GM18907 (cell line): ENCODE measurements around the gene PIK3C2B.
A peak's percentile ranks its signal among the peaks of the same experiment; 100 is the strongest.

Experiments used
- ATAC-seq: cut with Tn5 transposase; IDR thresholded peaks from one replicate; pipeline ENCODE4 v1.9.1; 2021; ENCODE audit warnings: mild to moderate bottlenecking, moderate library complexity; ENCODE audit not compliant: unreplicated experiment

PIK3C2B gene

DNA sequence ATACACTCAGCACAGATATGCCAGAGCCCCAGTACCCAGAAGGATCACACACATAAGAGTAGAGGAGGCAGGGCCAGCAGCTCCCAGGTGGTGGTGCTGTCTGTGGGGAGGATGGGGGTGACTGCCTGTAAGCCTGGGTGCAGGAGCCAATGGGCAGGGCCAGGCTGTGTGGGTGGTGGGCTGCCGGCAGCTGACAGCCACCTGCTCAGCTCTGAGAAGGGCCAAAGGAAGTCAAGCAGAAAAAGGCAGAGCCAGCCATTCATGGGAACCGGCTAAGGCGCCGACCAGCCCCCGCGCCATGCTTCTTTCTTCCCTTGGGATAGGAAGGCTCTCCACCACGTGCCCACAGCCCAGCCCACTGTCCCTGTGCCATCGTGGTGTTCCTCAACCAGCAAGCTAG is 14.1 kb downstream of the PIK3C2B start:
- peak; percentile 70 for ATAC-seq

- ATAC-seq, result no peak
Observed at GRCh38 chr1:204479387-204480136, 15.0 kb downstream of the PIK3C2B start.

- ATAC-seq, result no peak
Observed at GRCh38 chr1:204478921-204479320, 15.7 kb downstream of the PIK3C2B start.

DNA sequence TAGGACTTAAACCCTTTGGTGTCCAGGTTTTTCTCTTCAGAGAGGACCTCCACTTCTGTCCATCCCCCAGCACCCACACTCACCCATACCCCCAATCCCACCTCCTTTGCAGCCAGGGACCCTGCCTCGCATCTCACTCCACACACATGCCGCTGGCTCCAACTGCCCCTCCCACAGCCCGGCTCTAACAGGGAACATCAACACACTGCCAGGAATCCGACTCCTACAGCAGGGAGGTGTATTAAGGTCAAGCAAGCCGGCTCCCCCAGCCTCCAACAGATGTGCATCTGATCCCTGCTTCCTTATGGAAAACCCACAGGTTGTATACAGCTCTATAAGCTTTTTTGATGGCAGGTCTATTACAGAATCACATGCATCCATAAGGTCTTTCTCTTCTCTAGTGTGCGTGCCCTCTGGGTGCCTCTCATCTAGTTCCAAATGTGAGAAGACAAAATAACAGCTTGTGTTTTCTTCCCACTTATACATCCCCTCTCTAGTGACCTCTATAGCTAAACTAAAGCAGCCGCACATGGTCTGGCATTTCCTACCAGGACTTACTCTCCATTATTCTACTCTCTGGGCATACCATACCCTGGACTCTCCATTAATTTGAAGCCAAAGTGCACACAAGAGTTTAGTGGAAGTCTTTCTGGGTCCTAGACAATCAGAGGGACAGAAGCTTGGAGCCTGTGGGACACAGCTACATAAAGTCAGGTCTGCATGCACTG is 16.3 kb downstream of the PIK3C2B start:
- no peak for ATAC-seq

GRCh38 chr1:204477036-204477740 is 17.4 kb downstream of the PIK3C2B start:
- no peak for ATAC-seq

DNA sequence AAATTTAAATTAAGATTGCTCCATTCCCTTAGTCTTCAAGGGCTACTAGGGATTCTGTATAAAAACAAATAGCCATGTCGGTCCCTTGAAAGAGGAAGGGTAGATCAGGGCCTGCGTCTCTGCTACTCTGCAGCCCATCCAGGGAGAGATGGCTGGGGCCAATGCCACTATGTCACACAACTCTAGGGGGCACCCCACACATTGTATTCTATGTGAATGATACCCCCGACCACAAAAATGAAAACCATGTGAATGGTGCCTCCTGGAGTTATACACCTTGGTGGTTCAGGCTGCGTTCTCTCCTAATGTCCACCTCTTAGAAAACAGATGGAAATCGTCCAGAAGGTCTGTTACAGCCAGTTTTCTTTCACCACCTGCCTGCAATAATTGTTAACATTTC is 18.0 kb downstream of the PIK3C2B start:
- ATAC-seq, result no peak

- no peak for ATAC-seq
Observed at GRCh38 chr1:204475656-204476432, 18.8 kb downstream of the PIK3C2B start.

DNA sequence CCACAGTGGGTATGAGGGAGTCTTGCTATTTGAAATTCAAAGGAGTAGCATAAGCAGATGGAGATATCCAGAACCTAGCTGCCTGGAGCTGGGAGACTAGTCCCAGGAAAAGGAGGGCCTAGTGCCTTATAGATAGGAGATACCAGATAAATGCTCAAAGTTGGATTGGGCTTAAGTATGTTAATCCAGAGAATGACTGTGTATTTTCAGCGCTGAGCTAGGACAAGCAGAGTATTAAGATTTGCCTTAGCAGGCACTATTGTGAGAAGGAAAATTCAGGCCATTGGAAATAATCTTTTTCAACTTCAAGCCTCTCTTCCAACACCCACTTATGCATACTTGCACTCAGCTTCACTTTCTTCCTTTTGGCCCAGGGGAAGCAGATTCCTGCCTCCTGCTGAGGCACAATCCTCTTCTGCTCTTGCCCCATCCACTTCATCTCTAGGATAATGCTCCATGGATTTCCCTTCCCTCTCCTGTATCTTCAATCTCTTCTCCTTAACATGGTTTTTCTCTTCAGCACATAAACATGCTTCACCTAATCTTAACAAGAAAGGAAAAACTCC is 21.1 kb downstream of the PIK3C2B start:
- ATAC-seq, result no peak

DNA sequence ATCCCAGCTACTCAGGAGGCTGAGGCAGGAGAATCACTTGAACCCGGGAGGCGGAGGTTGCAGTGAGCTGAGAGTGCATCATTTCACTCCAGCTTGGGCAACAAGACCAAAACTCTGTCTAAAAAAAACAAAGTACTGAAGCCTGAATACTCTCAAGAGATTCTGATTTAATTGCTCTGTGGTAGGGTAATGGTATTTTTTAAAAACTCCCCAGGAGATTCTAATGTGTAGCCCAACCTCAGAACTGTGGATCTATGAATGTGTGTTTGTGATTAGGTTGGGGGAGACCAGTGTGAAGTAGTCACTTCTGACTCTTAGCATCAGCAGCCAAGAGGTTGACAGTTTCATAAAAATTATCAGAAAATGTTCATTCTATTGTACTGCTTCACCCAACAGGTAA is 21.9 kb downstream of the PIK3C2B start:
- ATAC-seq, result no peak

GRCh38 chr1:204471687-204472086 is 22.9 kb downstream of the PIK3C2B start:
- no peak for ATAC-seq

DNA sequence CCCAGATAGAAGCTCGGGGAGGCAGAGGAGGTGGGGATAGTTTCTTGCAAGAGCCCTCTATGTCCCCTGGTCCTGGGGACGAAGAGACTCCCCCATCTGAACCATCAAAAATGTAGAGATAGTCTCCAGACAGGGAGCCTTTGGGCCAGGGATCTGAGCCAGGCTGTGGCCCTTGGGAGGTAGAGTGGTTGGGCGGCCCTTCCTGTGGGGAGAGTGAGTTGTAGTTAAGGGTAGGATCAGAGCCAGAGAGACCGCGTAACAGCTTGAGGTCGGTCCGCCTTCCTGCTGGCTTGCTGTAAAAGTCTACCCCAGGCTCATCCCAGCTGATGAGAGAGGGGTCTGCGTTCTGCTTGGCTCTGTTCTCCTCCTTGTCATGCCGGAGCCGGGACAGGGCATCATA is 25.3 kb downstream of the PIK3C2B start:
- ATAC-seq, result no peak

GRCh38 chr1:204468766-204469302 is 25.8 kb downstream of the PIK3C2B start:
- no peak for ATAC-seq

- no peak for ATAC-seq
Observed at GRCh38 chr1:204468206-204468605, 26.4 kb downstream of the PIK3C2B start.

DNA sequence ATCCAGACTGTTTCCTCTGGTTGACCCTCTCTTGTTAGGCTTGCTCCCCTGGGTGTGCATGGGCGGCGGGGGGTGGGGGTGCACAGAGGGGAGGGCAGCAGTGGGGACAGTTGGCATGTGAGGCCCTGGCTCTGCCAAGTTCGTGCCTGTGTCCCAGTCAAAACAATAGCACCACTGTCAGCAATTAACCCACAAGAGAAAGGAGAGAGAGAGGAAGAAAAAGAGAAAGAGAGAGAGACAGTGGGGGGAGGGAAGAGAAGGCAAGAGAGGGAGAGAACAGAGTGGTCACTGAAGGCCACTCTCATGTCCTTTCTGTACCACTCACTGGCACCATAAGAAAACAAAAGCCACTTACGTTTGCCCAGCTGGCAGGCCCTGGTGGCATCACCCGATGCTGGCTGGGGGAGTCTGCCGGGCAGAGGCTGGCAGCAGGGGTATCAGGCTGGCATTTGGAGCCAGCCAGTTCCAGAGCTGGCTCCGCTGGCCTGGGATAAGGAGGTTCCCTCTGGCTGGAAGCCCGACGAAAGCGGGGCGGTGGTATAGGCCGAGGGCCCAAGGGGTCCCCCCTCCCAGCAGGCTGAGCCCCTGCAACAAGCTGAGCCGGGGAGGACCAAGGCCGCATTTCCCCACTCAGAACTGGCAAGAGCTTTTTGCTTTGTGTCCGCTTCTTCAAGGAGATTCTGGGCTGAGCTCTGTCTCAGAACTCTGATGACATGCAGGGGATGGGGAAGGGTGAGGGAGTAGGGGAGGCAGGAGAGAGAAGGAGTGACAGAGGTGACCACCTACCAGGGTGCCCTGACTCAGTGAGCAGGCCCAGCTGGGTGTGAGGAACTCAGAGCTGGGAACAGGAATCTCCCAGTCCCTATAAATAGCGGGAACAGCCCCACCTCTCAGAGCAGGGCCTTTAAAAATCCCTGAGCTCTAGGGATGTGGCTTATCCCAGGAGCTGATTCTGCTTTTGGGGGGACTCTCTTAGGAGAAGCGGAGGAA is 27.9 kb downstream of the PIK3C2B start:
- ATAC-seq, result no peak

- ATAC-seq, result peak; percentile 72
Observed at GRCh38 chr1:204465546-204466415, 28.8 kb downstream of the PIK3C2B start.

- ATAC-seq, result no peak
Observed at GRCh38 chr1:204464701-204465100, 29.9 kb downstream of the PIK3C2B start.

DNA sequence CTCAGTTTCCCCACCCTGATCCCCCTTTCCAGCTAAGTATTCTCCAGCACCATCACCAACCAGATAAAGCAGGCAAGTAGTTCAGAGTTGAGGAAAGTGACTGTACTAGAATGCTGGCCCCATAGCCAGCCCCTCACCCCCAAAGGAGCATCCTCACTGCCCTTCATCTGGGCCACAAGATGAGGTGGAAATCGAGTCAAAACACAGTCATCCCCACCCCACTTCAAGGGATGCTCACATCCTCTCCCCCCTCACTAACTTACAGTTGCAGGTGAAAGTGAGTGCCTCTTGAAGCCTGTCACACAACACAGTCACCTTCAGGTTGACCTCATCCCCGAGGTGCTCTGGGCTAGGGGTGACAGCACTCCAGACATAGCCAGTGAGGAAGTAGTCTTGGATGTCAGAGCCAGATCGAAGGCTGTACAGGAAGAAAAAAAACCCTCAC is 30.4 kb downstream of the PIK3C2B start:
- ATAC-seq, result no peak
